ENCODE data around the gene NPL. TPM values are rescaled to one million over a fixed set of nuclear protein-coding genes. Genes with fewer than 3 reads are reported as not detected.

The NPL gene, protein sequence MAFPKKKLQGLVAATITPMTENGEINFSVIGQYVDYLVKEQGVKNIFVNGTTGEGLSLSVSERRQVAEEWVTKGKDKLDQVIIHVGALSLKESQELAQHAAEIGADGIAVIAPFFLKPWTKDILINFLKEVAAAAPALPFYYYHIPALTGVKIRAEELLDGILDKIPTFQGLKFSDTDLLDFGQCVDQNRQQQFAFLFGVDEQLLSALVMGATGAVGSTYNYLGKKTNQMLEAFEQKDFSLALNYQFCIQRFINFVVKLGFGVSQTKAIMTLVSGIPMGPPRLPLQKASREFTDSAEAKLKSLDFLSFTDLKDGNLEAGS
- total RNA-seq = 10 to 100 TPM; 10.3 to 30.7 TPM

GRCh38 chr1:182789138-182790076 is at the start of gene NPL:
Gene NPL (plus strand): TSS chr1:182789773. CDS start chr1:182794372, 4,599 bp downstream.
- DNase-seq (ENCODE audit: low spot score) (peak; percentile 27), ATAC-seq (ENCODE audit: insufficient number of reproducible peaks, low FRiP score, low read depth) (peak; percentile 77)
- TF ChIP-seq, protein P1, sequence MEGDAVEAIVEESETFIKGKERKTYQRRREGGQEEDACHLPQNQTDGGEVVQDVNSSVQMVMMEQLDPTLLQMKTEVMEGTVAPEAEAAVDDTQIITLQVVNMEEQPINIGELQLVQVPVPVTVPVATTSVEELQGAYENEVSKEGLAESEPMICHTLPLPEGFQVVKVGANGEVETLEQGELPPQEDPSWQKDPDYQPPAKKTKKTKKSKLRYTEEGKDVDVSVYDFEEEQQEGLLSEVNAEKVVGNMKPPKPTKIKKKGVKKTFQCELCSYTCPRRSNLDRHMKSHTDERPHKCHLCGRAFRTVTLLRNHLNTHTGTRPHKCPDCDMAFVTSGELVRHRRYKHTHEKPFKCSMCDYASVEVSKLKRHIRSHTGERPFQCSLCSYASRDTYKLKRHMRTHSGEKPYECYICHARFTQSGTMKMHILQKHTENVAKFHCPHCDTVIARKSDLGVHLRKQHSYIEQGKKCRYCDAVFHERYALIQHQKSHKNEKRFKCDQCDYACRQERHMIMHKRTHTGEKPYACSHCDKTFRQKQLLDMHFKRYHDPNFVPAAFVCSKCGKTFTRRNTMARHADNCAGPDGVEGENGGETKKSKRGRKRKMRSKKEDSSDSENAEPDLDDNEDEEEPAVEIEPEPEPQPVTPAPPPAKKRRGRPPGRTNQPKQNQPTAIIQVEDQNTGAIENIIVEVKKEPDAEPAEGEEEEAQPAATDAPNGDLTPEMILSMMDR (IDR thresholded peaks at IDR 0.05) = no peak
- H3K27me3 ChIP-seq (replicated peaks; ENCODE audit: insufficient read depth) = no peaks in the 10 kb centered on the region
- H3K4me3 ChIP-seq = peak within 1 kb of the TSS; percentile 84
- H3K4me1 ChIP-seq (ENCODE audit: control insufficient read depth in 1 of 2, low read depth in 2 of 2) = peaks cover 0 to 9% of the 10 kb centered on the region in 2 donors
- H3K27ac ChIP-seq = peak within 1 kb of the TSS in 1 of 2 donors; percentile 44
- no peaks in the 10 kb centered on the region for H3K36me3 ChIP-seq
- H3K9me3 ChIP-seq = no peaks in the 10 kb centered on the region

- H3K36me3 ChIP-seq = no peaks in the 10 kb centered on the region
- no peaks in the 10 kb centered on the region for H3K9me3 ChIP-seq
- H3K27ac ChIP-seq = no peak overlapping the region
- DNase-seq (ENCODE audit: low spot score) (no peak), ATAC-seq (ENCODE audit: insufficient number of reproducible peaks, low FRiP score, low read depth) (no peak)
- no peak overlapping the region for H3K4me3 ChIP-seq
- H3K27me3 ChIP-seq (replicated peaks; ENCODE audit: insufficient read depth) = no peaks in the 10 kb centered on the region
- no peaks in the 10 kb centered on the region for H3K4me1 ChIP-seq (ENCODE audit: control insufficient read depth in 1 of 2, low read depth in 2 of 2)
- TF ChIP-seq, protein P1 (IDR thresholded peaks at IDR 0.05) = no peak
These were observed 49.5 kb upstream of the NPL start for GRCh38 chr1:182740120-182740519.

DNA sequence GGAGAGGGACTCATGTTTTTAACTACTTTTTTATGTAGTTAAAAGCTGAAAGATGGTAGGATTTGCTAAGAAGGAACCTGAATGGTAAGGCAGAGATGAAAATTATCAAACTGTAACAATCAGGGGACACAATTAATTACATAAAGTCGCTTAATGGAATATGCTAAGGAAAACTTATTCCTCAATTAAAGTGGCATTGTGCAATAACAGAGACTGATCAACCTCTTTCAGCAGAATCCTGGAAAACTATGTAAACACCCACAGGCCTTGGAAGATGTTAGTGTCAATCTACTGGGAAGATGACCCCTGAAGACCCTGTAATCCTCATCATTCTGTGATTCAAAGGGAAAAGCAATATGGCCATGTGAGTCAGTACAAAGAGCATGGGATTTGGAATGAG is 46.8 kb upstream of the NPL start:
- Histone ChIP-seq H3K4me3 (no peak overlapping the region), H3K27ac (no peak overlapping the region), H3K4me1 (ENCODE audit: control insufficient read depth in 1 of 2, low read depth in 2 of 2) (no peaks in the 10 kb centered on the region), H3K27me3 (replicated peaks; ENCODE audit: insufficient read depth) (no peaks in the 10 kb centered on the region), H3K36me3 (no peaks in the 10 kb centered on the region), H3K9me3 (no peaks in the 10 kb centered on the region)
- TF ChIP-seq, protein P1 (IDR thresholded peaks at IDR 0.05) = no peak
- DNase-seq (ENCODE audit: low spot score) (no peak), ATAC-seq (ENCODE audit: insufficient number of reproducible peaks, low FRiP score, low read depth) (no peak)

DNA sequence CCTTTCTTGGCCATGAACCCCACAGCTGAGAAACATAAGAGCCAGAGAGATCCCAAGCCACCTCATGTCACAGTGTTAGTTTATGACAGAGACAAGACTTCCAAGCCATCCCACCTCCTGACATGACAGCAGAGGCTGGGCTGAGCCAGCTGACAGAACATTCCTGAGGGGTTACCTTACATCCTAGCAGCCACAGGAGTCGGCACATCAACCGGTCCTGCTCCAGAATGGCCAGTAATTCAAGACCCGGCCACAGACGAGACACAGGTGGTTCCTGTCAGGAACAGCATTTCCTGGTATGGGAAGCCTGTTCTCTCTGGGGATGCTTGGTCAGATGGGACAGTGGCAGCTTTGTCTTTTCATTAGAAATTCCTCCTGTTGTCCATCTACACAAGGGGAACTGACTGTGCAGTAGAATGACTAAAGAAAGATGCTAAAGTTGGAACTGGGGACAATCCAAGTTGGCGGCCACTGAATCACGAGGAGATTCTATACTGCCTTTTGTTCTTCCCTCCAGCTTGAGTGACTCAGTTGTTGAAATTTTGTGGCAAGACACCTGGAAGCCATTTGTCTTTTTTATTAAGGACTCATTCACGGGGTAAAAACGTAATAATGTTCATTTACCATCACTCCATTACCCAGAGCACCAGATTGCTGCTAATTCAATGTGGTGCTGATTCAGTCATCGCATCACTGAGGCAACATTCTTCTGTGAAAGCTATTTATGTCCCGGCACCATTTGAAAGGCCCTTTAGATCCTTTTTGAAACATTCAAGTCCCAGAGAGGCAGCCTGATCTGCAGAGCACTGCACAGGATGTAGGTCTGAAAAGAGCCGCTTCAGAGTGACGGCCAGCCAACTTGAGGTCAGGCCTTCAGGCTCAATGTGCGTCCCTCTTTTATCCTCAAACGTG is 37.2 kb upstream of the NPL start:
- DNase-seq (ENCODE audit: low spot score) (no peak), ATAC-seq (ENCODE audit: insufficient number of reproducible peaks, low FRiP score, low read depth) (no peak)
- no peaks in the 10 kb centered on the region for H3K9me3 ChIP-seq
- H3K27me3 ChIP-seq (replicated peaks; ENCODE audit: insufficient read depth) = no peaks in the 10 kb centered on the region
- no peaks in the 10 kb centered on the region for H3K4me1 ChIP-seq (ENCODE audit: control insufficient read depth in 1 of 2, low read depth in 2 of 2)
- no peaks in the 10 kb centered on the region for H3K36me3 ChIP-seq
- TF ChIP-seq, protein P1 (IDR thresholded peaks at IDR 0.05) = no peak
- H3K27ac ChIP-seq = no peak overlapping the region
- H3K4me3 ChIP-seq = no peak overlapping the region

All from thoracic aorta (tissue), 2 donors.